Erythroblast (primary cell): ENCODE data around the gene RWDD3.

ENCODE experiments used
- GATA1 ChIP-seq: IDR thresholded peaks from 2 replicates; pipeline ENCODE4 v1.6.1; 2011; ENCODE audit warnings: low read depth, mild to moderate bottlenecking, control low read depth, low read length, moderate library complexity
- POLR2A ChIP-seq: IDR thresholded peaks from 2 replicates; pipeline ENCODE4 v1.6.1; 2011; ENCODE audit warnings: mild to moderate bottlenecking, low read length

- TF ChIP-seq POLR2A (no peak), GATA1 (no peak)
Observed at GRCh38 chr1:95257758-95258157, 23.7 kb downstream of the RWDD3 start.
